ENCODE measurements around the gene GPS1.

Gene GPS1

DNA sequence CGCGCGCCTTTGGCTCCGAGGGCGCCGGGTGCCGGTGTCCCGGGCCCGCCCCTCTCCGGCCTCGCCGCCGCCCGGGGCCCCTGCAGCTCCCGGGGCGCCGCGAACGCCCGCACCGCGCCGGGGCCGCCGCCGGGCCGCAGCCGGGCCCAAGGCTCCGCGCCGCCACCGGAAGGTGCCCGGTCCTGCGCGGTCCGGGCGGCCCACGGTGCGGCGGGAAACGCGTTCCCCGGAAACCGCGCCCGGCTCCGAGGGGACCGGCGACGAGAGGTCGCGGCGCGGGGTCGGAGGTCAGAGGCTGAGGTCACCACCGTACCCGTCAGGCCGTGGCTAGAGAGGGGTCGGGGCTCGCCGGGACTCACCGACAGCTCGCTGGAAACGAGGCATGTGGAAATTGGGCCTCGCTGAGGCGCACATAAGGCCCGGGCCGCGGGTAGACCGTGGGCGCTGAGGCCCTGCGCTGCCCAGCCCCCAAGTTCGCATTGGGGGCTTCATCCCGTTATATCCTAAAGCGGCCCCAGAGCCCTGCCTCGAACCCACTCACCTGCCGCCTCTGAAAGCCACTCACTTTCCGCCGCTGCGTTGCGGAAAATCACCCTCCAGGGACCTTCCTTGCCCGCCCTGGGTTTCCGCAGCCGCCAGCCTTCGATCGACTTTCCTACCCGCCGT, 14.1 kb downstream of the GPS1 start, which contains the start of gene DUS1L:
Gene DUS1L, minus strand, starts transcription at position 167 of the 666 bp plus-strand sequence. CDS start 745 bp downstream, outside the sequence.
- Mint-ChIP-seq H3K27ac (peak within 1 kb of the TSS; percentile 86), H3K27me3 (no peaks in the 10 kb centered on the region), H3K9me3 (no peaks in the 10 kb centered on the region), H3K4me1 (peaks cover 5% of the 10 kb centered on the region), H3K36me3 (no peaks in the 10 kb centered on the region), H3K4me3 (peak within 1 kb of the TSS; percentile 83)

DNA sequence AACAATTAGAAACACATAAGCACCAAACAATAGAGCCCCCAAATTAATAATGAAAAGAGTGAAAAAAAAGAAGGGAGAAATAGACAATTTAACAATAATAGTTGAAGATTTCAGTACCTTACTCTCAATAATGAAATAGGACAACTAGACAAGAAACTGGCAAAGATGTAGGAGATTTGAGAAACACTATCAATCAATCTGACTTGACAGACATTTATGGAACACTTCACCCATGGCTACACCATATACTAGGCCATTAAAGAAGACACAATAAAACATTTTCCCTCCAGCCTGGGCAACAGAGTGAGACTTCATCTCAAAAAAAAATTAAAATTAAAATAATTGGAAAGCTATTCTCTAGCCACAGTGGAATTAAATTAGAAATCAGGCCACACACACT, 18.9 kb downstream of the GPS1 start:
- Mint-ChIP-seq H3K27me3 (no peaks in the 10 kb centered on the region), H3K4me1 (peaks cover 5% of the 10 kb centered on the region)

DNA sequence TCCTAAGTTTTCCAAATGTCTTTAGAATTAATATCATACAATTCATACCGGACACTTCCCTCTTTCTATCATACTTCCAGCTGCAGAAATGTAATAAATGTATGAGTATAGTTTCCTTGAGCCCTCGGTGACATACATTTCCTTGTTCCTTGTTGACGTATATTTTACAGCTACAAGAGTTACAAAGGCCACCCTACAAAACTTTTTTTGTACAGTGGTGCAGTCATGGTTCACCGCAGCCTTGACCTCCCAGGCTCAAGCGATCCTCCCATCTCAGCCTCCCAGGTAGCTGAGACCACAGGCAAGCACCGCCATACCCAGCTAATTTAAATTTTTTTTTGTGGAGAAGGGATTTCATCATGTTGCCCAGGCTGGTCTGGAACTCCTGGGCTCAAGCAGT, 21.1 kb downstream of the GPS1 start:
- no peak overlapping the region for H3K4me3 Mint-ChIP-seq
- no peaks in the 10 kb centered on the region for H3K9me3 Mint-ChIP-seq
- H3K27ac Mint-ChIP-seq = no peak overlapping the region
- H3K4me1 Mint-ChIP-seq = no peaks in the 10 kb centered on the region
- H3K36me3 Mint-ChIP-seq = no peaks in the 10 kb centered on the region
- H3K27me3 Mint-ChIP-seq = no peaks in the 10 kb centered on the region

More for the DNA sequence above, 18.9 kb downstream of the GPS1 start:
- Mint-ChIP-seq H3K27ac (no peak overlapping the region), H3K36me3 (no peaks in the 10 kb centered on the region), H3K4me3 (no peak overlapping the region), H3K9me3 (no peaks in the 10 kb centered on the region)

DNA sequence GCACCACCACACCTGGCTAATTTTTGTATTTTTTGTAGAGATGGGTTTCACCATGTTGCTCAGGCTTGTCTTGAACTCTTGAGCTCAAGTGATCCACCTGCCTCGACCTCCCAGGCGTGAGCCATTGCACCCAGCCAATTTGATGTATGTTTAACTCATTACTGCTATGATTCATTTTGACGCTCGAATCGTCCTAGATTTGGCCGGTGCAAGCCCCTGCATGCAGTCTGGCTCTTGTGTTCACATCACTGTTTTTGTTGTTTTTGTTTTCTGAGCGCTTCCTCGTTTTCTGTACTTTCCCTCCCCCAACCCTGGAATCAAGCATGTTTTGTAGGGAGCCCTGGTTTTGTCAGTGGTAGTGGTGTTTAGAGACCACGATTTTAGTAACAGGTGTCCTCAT, 21.7 kb downstream of the GPS1 start:
- Mint-ChIP-seq H3K36me3 (no peaks in the 10 kb centered on the region), H3K4me1 (no peaks in the 10 kb centered on the region), H3K27me3 (no peaks in the 10 kb centered on the region), H3K9me3 (no peaks in the 10 kb centered on the region), H3K4me3 (no peak overlapping the region), H3K27ac (peak overlapping the region; percentile 43)

DNA sequence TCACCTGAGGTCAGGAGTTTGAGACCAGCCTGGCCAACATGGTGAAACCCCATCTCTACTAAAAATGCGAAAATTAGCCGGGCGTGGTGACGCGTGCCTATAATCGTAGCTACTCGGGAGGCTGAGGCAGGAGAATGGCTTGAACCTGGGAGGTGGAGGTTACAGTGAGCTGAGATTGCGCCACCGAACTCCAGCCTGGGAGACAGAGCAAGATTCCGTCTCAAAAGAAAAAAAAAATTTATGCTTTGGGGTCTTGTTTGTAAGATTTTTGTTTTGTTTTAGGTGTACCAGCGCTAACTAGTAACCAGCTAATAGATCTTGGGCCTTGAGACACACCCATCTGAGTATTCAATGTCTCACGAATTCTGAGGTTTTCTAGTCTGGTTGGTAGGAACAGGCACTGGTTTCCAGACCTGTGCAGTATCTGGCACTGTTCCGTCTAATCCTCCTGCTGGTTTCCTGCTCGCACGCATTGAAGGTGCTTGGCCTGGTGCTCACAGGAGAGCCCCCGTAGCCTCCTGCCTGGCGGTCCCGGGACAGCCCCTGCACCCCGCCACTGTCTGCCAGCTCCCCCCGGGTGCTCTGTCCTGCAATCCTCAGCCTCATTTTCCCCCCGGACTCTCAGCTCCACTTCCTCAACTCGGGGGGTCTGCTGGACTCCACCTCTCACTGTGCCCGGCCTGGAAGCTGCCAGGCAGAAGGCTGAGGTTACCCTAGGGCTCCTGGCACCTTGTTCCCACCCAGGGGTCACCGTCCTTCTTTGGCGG, 24.5 kb downstream of the GPS1 start:
- H3K27me3 Mint-ChIP-seq = no peaks in the 10 kb centered on the region
- no peaks in the 10 kb centered on the region for H3K9me3 Mint-ChIP-seq
- no peaks in the 10 kb centered on the region for H3K4me1 Mint-ChIP-seq
- peak overlapping the region; percentile 23 for H3K27ac Mint-ChIP-seq
- H3K36me3 Mint-ChIP-seq = no peaks in the 10 kb centered on the region
- no peak overlapping the region for H3K4me3 Mint-ChIP-seq

DNA sequence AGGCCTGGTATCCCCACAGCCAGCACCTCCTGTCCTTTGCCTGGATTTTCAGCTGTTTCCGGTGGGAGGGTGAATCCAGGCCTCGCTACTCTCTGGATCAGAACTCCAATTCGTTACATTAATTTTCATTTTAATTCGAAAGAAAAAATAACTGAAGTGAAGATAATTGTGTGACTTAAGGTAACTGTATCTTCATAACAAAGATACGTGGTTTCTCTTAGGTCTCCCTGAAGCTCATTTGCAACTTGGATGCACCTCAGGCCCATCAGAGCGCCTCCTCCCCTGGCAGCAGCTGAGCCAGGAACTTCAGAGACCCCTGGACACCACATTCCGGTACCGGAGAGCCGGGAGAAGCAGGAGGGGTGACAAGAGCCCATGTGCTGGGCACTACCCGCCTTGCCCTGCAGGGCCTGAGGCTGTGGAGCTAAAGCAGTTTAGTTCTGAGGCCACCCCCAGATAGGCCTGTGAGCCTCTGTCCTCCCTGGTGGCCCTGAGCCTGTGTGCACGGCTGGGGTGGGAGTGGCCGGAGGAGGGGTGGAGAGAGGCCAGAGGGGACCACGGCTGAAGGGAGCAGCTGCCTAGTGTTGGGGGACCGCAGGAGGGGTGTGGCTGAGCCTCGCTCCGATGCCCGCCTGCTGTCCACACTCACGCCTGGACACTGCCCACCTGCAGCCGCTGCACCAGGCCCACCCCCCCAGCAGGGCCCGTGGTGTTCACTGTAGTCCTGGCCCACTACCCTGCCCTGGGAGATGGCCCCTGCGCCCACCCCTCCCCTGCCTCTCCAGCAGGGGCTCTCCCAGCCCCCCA, 25.3 kb downstream of the GPS1 start:
- Mint-ChIP-seq H3K27me3 (no peaks in the 10 kb centered on the region), H3K4me1 (no peaks in the 10 kb centered on the region), H3K9me3 (no peaks in the 10 kb centered on the region), H3K36me3 (no peaks in the 10 kb centered on the region), H3K4me3 (no peak overlapping the region), H3K27ac (peak overlapping the region; percentile 23)

DNA sequence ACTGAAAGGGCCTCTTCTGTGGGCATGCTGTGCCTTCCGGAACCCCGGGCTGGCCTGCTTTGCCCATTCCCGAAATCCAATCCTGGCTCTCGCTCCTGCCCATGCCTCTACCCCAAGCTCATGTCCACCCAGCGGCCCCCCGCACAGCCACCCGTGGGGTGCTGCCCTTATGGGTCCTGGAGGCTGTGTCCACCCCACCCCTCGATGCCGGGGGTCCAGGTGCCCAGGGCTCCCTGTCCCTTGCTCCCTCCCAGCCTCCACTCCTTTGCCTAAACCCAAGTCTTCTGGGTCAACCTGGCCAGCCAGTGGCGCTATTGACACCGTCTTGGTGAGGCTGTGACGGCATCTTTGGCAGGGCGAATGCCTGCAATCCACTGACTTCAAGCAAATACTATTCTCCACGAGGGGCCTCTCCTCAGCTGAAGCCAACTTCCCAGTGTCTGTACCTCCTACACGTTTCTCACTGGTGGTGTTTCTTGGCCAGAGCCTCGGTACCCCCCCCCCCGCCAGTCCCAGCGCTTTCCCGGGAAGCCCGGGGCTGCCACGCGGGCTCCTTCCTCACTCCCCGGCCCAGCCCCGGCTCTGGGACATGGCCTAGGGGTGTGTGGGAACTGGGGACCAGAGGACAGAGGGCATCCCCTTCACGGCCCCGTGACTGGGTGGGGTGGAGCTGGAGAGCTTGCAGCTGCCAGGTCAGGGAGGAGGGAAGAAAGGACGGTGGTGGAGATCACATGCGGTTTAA, 26.1 kb downstream of the GPS1 start:
- H3K27ac Mint-ChIP-seq = no peak overlapping the region

DNA sequence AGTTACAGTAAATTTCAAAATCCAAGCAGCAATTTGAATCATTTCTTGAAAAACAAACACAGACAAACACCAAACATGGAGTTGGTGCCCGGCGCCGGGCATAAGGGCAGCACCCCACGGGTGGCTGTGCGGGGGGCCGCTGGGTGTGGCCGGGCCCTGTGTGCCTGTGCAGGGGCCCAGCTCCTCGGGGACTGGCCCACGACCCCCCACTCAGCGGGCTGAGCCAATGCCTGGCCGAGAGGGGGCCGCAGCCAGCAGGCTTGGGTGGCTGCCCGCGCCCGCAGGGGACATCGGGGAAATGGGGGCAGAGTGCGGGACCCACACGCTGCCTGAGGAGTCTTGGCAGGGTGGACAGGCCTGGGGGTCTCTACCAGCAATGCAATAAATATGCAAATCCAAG, 26.7 kb downstream of the GPS1 start:
- Mint-ChIP-seq H3K36me3 (no peaks in the 10 kb centered on the region), H3K27ac (no peak overlapping the region), H3K4me3 (no peak overlapping the region), H3K27me3 (no peaks in the 10 kb centered on the region), H3K9me3 (no peaks in the 10 kb centered on the region), H3K4me1 (no peaks in the 10 kb centered on the region)

More for the DNA sequence above, 26.1 kb downstream of the GPS1 start:
- Mint-ChIP-seq H3K9me3 (no peaks in the 10 kb centered on the region), H3K36me3 (no peaks in the 10 kb centered on the region), H3K4me1 (no peaks in the 10 kb centered on the region), H3K27me3 (no peaks in the 10 kb centered on the region), H3K4me3 (no peak overlapping the region)

DNA sequence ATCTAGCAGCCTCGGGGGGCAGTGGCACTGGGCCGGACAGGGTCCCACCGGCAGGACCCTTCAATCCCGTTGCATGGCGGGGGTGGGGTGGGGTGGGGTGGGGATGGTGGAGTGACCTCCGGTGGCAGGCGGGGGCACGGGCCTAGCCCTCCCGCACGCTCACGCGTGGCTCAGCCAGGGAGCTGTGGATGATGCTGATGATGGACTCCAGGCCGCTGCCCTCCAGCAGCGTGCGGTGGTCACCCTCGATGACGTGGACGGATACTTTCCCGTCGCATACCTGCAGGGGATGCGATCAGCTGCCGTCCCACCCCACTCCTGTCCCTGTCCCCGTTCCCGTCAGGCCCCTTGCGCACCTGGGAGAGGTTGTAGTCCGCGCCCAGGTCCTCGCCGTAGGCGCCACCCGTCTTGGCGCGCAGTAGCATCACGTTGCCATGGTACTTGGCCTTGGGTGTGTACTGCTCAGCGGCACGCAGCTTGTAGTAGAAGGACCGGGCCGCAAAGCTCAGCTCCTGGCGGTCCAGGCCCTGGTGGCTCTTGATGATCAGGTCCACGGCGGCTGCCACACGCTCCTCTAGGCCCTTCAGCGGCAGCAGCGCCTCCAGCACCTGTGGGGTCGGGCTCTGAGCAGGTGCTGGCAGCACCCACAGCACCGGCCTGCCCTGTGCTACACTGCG, 27.4 kb downstream of the GPS1 start:
- Mint-ChIP-seq H3K36me3 (no peaks in the 10 kb centered on the region), H3K27me3 (no peaks in the 10 kb centered on the region), H3K9me3 (no peaks in the 10 kb centered on the region), H3K27ac (no peak overlapping the region), H3K4me1 (no peaks in the 10 kb centered on the region), H3K4me3 (no peak overlapping the region)

DNA sequence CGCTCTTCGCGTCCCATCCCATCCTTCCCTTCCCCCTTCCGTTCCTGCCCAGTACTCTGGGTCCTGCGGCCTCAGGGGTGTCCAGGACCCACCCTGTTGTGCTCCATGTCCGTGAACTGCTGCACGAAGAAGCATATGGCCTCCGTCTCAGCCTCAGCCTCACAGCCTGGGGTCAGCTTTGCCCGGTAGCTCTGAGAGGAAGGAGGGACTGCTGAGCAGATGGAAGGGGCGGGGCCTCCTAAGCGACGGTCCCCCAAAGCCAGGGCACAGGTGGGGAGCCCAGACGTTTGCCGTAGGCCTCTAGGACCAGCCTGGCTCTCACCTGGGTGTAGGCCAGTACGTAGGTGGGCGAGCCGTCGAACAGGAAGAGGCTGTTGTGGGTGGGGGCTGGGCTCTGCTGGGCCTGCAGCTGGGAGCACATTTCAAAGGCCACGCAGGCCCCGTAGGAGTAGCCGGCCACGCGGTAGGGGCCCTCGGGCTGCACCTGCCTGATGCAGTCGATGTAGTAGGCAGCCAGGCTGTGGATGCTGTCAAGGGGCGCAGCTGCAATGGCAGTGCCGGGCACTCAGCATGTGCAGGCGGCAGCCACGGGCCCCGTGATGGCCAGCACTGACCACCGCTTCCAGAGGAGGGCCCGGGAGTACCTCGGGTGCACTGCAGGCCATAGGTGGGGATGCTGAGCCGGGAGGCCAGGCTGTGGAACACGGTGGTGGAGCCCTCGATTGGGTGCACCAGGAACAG, 28.5 kb downstream of the GPS1 start:
- no peaks in the 10 kb centered on the region for H3K4me1 Mint-ChIP-seq
- H3K36me3 Mint-ChIP-seq = no peaks in the 10 kb centered on the region
- H3K9me3 Mint-ChIP-seq = no peaks in the 10 kb centered on the region
- no peak overlapping the region for H3K27ac Mint-ChIP-seq
- H3K27me3 Mint-ChIP-seq = no peaks in the 10 kb centered on the region
- H3K4me3 Mint-ChIP-seq = no peak overlapping the region

DNA sequence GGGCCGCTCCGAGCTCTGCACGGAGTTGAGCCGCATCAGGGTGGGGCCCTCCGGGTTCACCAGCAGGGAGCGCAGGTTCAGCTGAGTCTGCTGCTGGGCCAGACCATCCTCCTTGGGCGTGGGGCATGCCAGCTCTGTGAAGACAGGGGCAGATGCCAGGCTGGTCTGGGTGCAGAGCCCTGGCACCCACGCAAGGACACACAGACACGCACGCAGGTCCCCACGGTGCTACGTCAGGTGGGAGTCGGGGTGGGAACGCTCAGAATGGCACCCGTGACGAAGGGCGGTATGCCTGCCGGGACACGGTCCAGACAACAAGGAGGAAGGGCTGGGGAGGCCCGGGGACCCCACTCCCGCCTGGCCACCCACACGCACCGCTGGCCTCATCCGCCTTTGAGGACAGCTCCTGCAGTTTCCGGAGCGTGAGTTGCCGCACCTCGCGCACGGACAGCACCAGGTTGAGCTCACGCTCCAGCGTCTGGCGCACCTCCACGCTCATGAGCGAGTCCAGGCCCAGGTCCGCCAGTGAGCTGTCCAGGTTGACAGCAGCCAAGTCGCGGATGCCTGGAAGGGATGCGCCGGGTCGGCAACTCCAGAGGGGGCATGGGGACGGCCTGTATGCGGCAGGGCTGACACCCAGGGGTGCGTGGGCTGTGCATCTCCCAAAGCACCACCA, 29.2 kb downstream of the GPS1 start:
- Mint-ChIP-seq H3K27ac (no peak overlapping the region), H3K4me1 (no peaks in the 10 kb centered on the region), H3K27me3 (no peaks in the 10 kb centered on the region), H3K4me3 (no peak overlapping the region), H3K9me3 (no peaks in the 10 kb centered on the region), H3K36me3 (no peaks in the 10 kb centered on the region)

DNA sequence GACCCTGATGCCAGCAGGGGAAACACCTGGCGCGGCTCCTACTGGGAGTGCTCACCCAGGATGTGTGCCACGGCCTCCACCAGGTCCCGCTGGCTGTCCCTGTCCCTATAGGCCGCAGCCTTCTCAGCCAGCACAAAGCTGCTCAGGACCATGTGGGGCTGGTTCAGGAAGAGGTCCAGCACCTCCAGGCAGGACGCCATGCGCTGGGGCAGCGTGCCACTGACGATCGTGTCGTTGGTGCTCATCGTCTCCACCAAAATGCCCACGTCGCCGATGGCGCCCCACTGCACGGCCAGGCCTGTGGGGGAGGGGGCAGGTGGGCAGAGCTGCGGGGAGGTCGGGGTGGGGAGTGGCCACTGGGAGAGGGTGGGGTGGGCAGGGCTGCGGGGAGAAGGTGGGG, 29.8 kb downstream of the GPS1 start:
- H3K4me1 Mint-ChIP-seq = no peaks in the 10 kb centered on the region
- H3K9me3 Mint-ChIP-seq = no peaks in the 10 kb centered on the region
- no peak overlapping the region for H3K27ac Mint-ChIP-seq
- H3K4me3 Mint-ChIP-seq = no peak overlapping the region
- no peaks in the 10 kb centered on the region for H3K36me3 Mint-ChIP-seq
- no peaks in the 10 kb centered on the region for H3K27me3 Mint-ChIP-seq

DNA sequence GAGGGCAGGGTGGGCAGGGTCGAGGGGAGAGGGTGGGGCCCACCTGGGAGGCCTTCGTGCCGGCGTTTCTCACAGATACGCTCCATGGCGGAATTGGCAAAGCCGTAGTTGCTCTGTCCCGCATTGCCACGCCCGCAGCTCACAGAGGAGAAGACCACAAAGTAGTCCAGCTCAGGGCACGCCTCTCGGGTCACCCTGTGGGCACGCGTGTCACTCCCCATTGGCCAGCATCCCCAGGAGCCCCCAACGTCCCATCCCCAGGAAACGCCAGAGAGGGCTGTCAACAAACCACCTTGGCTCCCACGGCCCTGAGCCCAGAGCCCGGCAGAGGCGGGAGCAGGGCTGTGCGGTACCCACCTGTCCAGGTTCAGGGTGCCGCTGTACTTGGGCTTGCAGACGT, 30.3 kb downstream of the GPS1 start:
- Mint-ChIP-seq H3K4me3 (no peak overlapping the region), H3K27ac (no peak overlapping the region), H3K9me3 (no peaks in the 10 kb centered on the region), H3K27me3 (no peaks in the 10 kb centered on the region), H3K36me3 (no peaks in the 10 kb centered on the region), H3K4me1 (no peaks in the 10 kb centered on the region)

DNA sequence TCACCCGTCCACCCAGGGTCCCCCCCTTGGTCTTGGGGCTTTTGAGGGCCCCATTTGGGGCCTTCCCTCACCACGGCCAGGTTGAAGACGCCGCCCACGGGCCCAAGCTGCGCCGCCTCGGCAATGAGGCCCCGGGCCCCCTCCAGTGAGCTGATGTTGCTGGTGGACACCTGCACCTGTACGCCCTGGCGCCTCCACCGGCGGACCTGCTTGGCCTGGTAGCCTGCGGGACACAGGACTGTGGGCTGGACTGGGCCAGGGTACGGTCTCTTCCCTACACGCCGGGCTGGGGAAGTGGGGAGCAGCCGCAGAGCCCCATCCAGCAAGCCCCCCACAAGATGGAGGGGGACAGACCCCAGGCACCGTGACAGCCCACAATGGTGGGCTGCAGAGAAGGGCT, 30.8 kb downstream of the GPS1 start:
- no peaks in the 10 kb centered on the region for H3K36me3 Mint-ChIP-seq
- H3K4me1 Mint-ChIP-seq = no peaks in the 10 kb centered on the region
- H3K4me3 Mint-ChIP-seq = no peak overlapping the region
- no peaks in the 10 kb centered on the region for H3K9me3 Mint-ChIP-seq
- H3K27ac Mint-ChIP-seq = no peak overlapping the region
- H3K27me3 Mint-ChIP-seq = no peaks in the 10 kb centered on the region
